ENCODE data around the gene ADAMTSL2. TPM values are rescaled to one million over a fixed set of nuclear protein-coding genes. Genes with fewer than 3 reads are reported as not detected.

ADAMTSL2 gene
- total RNA-seq, 1 donor from 2014 or later: 10.1 TPM

DNA sequence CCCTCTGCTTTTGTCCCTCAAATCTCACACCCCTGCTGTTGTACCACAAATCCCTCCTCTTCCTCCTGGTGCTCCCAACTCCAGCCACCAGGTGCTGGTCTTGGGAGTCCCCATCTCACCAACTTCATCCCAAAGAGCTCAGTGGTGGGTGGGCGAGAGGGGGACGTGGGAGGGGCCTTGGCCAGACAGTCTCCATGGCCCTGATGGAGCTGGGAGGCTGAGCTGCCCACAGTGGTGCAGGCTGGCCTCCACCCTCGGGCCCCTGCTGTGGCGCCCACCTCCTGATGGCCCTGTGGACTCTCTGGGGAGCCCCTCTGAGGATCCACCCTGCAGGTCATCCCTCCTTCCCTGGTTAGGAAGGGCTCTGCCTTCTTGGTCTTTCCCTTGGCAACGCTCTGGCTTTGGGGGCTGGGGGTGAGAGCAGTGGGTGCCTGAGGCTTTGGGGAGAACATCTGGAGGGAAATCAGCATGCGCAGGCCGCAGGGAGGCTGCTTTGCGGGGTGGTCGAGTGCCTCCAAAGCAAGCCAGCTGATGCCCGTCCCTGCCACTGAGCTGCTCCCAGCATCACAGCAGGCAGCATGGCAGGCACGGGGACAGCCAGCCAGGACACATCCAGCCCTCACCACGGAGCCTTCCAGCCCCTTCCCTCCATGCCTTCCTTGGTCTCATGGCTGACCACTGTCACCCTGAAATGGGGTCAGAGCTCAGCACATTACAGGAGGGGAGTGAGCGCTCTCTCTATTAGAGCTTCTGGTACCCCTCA, 82.3 kb downstream of the ADAMTSL2 start:
- no peak for ATAC-seq
- intact Hi-C loops (cut with DNase I): no loop called here
- Histone ChIP-seq H3K4me3 (no peak overlapping the region), H3K4me1 (peaks cover 7% of the 10 kb centered on the region), H3K9me3 (no peaks in the 10 kb centered on the region), H3K27me3 (ENCODE audit: low read depth) (peaks cover 45% of the 10 kb centered on the region), H3K27ac (no peak overlapping the region), H3K36me3 (no peaks in the 10 kb centered on the region)
- DNase-seq: no peak
- TF ChIP-seq, protein P1, sequence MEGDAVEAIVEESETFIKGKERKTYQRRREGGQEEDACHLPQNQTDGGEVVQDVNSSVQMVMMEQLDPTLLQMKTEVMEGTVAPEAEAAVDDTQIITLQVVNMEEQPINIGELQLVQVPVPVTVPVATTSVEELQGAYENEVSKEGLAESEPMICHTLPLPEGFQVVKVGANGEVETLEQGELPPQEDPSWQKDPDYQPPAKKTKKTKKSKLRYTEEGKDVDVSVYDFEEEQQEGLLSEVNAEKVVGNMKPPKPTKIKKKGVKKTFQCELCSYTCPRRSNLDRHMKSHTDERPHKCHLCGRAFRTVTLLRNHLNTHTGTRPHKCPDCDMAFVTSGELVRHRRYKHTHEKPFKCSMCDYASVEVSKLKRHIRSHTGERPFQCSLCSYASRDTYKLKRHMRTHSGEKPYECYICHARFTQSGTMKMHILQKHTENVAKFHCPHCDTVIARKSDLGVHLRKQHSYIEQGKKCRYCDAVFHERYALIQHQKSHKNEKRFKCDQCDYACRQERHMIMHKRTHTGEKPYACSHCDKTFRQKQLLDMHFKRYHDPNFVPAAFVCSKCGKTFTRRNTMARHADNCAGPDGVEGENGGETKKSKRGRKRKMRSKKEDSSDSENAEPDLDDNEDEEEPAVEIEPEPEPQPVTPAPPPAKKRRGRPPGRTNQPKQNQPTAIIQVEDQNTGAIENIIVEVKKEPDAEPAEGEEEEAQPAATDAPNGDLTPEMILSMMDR (IDR thresholded peaks at IDR 0.05): no peak

DNA sequence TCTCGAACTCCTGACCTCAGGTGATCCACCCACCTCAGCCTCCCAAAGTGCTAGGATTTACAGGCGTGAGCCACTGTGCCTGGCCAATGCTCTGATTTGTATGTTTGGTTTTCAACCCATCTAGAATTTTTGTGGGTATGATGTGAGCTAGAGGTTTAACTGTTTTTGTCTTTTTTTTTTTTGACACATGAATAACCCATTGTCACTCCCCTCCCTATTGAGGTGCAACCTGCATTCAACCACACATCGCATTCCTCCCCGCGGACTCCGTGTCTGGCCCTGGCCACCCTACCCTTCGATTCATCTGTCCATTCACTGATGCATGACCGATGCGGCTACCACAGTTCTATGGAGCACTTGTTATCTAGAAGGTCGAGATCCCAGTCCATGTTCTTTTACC, 84.2 kb downstream of the ADAMTSL2 start:
- Histone ChIP-seq H3K36me3 (no peaks in the 10 kb centered on the region), H3K27me3 (ENCODE audit: low read depth) (peaks cover 40% of the 10 kb centered on the region), H3K4me1 (peaks cover 7% of the 10 kb centered on the region), H3K9me3 (no peaks in the 10 kb centered on the region), H3K27ac (no peak overlapping the region), H3K4me3 (no peak overlapping the region)
- intact Hi-C loops (cut with DNase I): no loop called here
- ATAC-seq: no peak
- TF ChIP-seq, protein P1 (IDR thresholded peaks at IDR 0.05): no peak
- no peak for DNase-seq

DNA sequence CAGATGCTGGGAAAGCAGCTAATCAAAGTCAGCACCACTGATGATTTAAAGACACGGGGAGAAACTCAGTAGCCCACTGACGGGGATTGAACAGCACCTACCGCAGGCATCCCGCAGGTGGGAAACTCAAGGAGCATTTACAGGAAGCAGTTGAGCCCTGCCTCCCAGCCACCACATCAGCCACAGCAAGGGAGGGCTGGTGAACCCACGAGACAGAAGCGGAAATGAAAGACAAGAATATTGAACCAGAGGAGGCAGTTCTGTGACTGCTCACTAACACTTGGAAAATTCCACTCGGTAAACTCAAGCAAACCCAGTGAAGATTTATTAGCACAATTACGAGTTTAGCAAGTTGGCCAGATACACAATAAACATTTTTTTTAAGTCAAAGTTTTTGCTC, 85.3 kb downstream of the ADAMTSL2 start:
- Histone ChIP-seq H3K4me1 (peaks cover 7% of the 10 kb centered on the region), H3K36me3 (no peaks in the 10 kb centered on the region), H3K9me3 (no peaks in the 10 kb centered on the region), H3K27me3 (ENCODE audit: low read depth) (peaks cover 29% of the 10 kb centered on the region), H3K4me3 (no peak overlapping the region), H3K27ac (no peak overlapping the region)
- peak in 1 of 2 donors; percentile 33 for ATAC-seq
- TF ChIP-seq, protein P1 (IDR thresholded peaks at IDR 0.05): no peak
- no peak for DNase-seq
- intact Hi-C loops (cut with DNase I): no loop called here

DNA sequence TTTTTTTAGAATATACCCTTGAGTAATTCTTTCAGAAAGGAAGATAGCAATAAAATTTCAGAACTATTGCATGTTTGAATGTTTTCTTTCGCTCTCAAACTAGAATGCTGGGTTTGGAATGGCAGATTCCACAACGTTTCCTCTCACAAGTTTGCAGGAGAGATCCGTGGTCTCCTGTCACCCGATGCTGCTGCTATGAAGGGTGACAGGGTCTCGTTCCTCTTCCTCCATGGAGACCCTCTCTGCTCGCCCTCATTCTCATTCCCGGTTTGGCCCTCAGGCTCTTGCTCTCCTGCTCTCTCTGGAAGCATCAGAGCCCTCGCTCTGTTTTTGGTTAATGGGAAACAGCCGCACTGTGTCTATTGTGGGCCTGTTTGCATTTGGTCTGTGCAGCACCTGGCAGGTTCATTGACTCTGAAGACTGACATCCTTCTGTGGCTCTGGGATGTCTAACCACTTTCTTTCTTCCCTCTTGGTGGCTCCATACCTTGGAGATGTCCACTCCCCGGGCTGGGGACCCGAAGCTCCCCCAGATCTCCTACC, 87.3 kb downstream of the ADAMTSL2 start:
- Histone ChIP-seq H3K36me3 (no peaks in the 10 kb centered on the region), H3K4me1 (peaks cover 7% of the 10 kb centered on the region), H3K9me3 (no peaks in the 10 kb centered on the region), H3K27ac (no peak overlapping the region), H3K4me3 (no peak overlapping the region), H3K27me3 (ENCODE audit: low read depth) (peaks cover 15% of the 10 kb centered on the region)
- intact Hi-C loops (cut with DNase I): no loop called here
- TF ChIP-seq, protein P1 (IDR thresholded peaks at IDR 0.05): no peak
- DNase-seq (no peak), ATAC-seq (no peak)

DNA sequence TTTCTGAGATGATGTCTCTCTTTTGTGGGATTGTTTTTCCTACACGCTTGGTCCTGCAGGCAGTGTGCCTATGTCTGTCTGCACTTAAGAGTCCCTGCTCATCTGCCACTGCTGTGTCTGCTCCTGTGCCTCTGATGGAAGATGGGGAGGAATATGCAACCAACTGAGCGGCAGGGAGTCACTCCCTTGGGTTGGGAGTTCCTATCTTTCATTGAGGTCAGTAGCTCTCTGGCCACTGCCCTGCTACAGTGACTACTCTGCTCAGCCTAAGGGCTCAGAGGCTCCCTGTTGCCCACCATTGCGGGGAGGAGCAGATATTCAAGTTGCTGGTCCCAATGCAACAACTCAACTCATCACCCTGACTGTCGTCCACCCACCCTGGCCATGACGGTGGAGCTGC, 88.1 kb downstream of the ADAMTSL2 start:
- Histone ChIP-seq H3K4me3 (no peak overlapping the region), H3K27ac (no peak overlapping the region), H3K27me3 (ENCODE audit: low read depth) (peaks cover 15% of the 10 kb centered on the region), H3K4me1 (peaks cover 7% of the 10 kb centered on the region), H3K36me3 (no peaks in the 10 kb centered on the region), H3K9me3 (no peaks in the 10 kb centered on the region)
- no peak for DNase-seq
- no peak for ATAC-seq
- TF ChIP-seq, protein P1 (IDR thresholded peaks at IDR 0.05): no peak
- intact Hi-C loops (cut with DNase I): no loop called here

Other genes with a start within 250 kb of the ADAMTSL2 start
- 15.2 TPM for gene SURF6, start 198.5 kb upstream of the ADAMTSL2 start, total RNA-seq
- 24.4 TPM for gene MED22, start 186.6 kb upstream of the ADAMTSL2 start, total RNA-seq
- gene RPL7A, start 186.5 kb upstream of the ADAMTSL2 start, total RNA-seq: 1,397 TPM
- 49.4 TPM for gene SURF1, start 178.2 kb upstream of the ADAMTSL2 start, total RNA-seq
- gene SURF2, start 178.2 kb upstream of the ADAMTSL2 start, total RNA-seq: 15.2 TPM
- 126 TPM for gene SURF4, start 158.6 kb upstream of the ADAMTSL2 start, total RNA-seq
- 1.6 TPM for gene STKLD1, start 158.3 kb upstream of the ADAMTSL2 start, total RNA-seq
- 20.9 TPM for gene REXO4, start 116.7 kb upstream of the ADAMTSL2 start, total RNA-seq
- 1.9 TPM for gene ADAMTS13, start 112.3 kb upstream of the ADAMTSL2 start, total RNA-seq
- gene CACFD1, start 74.7 kb upstream of the ADAMTSL2 start, total RNA-seq: 34.3 TPM
- gene SLC2A6, start 55.6 kb upstream of the ADAMTSL2 start, total RNA-seq: 10.5 TPM
- gene MYMK, start 9.7 kb upstream of the ADAMTSL2 start, total RNA-seq: not detected
- gene FAM163B, start 74.7 kb downstream of the ADAMTSL2 start, total RNA-seq: not detected
- not detected for gene DBH, start 101.7 kb downstream of the ADAMTSL2 start, total RNA-seq
- gene SARDH, start 203.6 kb downstream of the ADAMTSL2 start, total RNA-seq: 3.4 TPM